ENCODE measurements around the gene NOL3. TPM values are rescaled to one million over a fixed set of nuclear protein-coding genes. Genes with fewer than 3 reads are reported as not detected.
"Not testable (repeated sequence)": the region's sequence is repeated elsewhere in the genome, so short reads cannot be mapped to it uniquely, and the experiment has no call there.

Gene NOL3
- 23.9 and 28.3 TPM in 2 replicates for total RNA-seq

DNA sequence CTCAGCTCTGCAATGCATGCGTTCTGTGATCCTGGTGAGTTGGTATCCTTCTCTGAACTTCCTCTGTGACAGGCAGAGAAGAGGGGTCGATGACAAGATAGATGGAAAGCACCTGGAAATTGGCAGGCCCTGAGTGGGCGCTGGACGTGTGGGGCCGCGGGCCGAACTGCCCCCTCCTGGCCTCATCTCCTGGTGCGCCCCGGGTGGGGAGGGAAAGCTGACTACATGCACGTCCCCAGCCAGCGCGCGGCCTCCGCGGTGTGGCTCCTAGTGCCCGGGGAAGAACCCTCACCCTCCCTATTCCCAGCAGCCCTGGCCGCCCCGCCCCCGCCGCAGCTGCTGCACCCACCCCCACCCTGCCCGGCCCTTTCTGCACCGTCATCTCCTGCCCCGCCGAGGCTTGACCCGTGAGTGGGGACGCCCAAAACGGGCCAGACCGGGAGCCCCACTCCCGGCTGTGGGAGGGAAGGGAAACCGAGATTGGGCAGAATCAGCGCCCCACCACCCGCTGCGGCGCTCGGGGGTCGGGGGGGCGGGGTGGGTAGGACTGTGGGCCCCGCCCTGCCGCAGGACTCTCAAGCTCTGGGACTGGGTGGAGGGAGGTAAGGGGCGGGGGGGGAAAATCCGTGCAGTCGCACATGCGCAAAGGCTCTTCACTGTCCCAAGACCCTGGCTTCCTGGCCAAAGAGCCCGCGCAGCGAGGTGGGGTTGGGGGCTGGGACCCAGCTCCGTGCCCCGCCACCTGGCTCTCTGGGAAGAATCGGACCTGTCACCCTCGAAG lies at the start of gene NOL3:
NOL3 (plus strand) TSS at position 371 of the 781 bp plus-strand sequence.
- Histone ChIP-seq H3K27me3 (ENCODE audit: control insufficient read depth, insufficient read depth, low read length) (peaks cover 24% of the 10 kb centered on the region), H3K4me3 (ENCODE audit: low read depth, low read length) (peak within 1 kb of the TSS; percentile 35), H3K36me3 (ENCODE audit: control insufficient read depth, insufficient read depth, low read length) (no peaks in the 10 kb centered on the region)
- no peak for DNase-seq (ENCODE audit: low read depth)
- TF ChIP-seq, protein P1, sequence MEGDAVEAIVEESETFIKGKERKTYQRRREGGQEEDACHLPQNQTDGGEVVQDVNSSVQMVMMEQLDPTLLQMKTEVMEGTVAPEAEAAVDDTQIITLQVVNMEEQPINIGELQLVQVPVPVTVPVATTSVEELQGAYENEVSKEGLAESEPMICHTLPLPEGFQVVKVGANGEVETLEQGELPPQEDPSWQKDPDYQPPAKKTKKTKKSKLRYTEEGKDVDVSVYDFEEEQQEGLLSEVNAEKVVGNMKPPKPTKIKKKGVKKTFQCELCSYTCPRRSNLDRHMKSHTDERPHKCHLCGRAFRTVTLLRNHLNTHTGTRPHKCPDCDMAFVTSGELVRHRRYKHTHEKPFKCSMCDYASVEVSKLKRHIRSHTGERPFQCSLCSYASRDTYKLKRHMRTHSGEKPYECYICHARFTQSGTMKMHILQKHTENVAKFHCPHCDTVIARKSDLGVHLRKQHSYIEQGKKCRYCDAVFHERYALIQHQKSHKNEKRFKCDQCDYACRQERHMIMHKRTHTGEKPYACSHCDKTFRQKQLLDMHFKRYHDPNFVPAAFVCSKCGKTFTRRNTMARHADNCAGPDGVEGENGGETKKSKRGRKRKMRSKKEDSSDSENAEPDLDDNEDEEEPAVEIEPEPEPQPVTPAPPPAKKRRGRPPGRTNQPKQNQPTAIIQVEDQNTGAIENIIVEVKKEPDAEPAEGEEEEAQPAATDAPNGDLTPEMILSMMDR (IDR thresholded peaks at IDR 0.05; ENCODE audit: insufficient read depth, low read length, poor library complexity, severe bottlenecking) = peak; percentile 3

DNA sequence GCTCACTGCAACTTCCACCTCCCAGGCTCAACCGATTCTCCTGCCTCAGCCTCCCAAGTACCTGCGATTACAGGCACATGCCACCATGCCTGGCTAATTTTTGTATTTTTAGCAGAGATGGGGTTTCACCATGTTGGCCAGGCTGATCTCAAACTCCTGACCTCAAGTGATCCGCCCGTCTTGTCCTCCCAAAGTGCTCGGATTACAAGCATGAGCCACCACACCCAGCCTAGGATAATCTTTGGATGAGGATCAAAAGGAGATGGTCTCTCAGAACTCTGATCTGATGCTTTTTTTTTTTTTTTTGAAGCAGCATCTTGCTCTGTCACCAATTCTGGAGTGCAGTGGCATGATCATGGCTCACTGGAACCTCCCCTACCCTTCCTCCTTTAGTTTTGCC lies 47.5 kb upstream of the NOL3 start:
- H3K27me3 ChIP-seq (ENCODE audit: control insufficient read depth, insufficient read depth, low read length); H3K4me3 ChIP-seq (ENCODE audit: low read depth, low read length); H3K36me3 ChIP-seq (ENCODE audit: control insufficient read depth, insufficient read depth, low read length); DNase-seq (ENCODE audit: low read depth): not testable (repeated sequence)

DNA sequence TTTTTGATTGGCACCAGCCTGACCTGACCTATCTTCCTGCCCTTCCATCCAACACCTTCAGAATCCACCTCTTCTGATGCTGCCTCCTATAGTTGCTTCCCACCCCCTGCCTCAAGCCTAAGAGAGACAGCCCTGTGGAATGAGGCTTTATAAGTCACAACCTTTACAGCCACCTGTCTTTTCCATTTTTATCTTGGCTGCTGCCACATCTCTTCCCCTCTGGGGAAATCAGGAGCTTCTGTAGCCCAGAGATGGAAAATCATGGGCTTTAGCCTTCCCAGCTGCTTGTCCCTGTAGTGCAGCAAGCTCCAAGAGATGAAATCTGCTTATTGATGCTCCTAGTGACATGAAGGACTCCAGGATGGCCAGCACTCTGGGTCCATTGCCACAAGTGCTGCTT lies 41.9 kb upstream of the NOL3 start:
- no peak for DNase-seq (ENCODE audit: low read depth)
- Histone ChIP-seq H3K36me3 (ENCODE audit: control insufficient read depth, insufficient read depth, low read length) (no peaks in the 10 kb centered on the region), H3K27me3 (ENCODE audit: control insufficient read depth, insufficient read depth, low read length) (no peaks in the 10 kb centered on the region), H3K4me3 (ENCODE audit: low read depth, low read length) (no peak overlapping the region)
- TF ChIP-seq, protein P1 (IDR thresholded peaks at IDR 0.05; ENCODE audit: insufficient read depth, low read length, poor library complexity, severe bottlenecking) = no peak

DNA sequence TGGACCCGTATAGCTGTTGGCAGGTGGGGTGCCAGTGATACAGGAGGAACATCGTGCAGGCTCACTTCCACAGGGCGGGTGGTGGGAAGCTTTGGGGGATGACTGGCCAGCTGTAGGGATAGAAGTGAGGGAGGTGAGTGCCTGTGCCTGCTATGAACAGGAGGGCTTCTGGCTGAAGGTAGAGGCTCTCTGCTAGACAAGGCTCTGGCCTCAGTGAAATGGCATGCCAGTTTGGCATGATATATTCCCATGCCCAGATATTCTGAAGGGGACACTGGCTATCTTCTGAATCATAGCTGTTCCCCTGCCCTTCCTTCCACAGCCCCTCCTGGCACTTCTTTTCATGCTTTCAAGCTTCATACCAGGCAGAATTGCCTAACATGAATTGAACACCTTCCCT lies 41.5 kb upstream of the NOL3 start:
- no peak for DNase-seq (ENCODE audit: low read depth)
- Histone ChIP-seq H3K4me3 (ENCODE audit: low read depth, low read length) (no peak overlapping the region), H3K27me3 (ENCODE audit: control insufficient read depth, insufficient read depth, low read length) (no peaks in the 10 kb centered on the region), H3K36me3 (ENCODE audit: control insufficient read depth, insufficient read depth, low read length) (no peaks in the 10 kb centered on the region)
- TF ChIP-seq, protein P1 (IDR thresholded peaks at IDR 0.05; ENCODE audit: insufficient read depth, low read length, poor library complexity, severe bottlenecking) = no peak

DNA sequence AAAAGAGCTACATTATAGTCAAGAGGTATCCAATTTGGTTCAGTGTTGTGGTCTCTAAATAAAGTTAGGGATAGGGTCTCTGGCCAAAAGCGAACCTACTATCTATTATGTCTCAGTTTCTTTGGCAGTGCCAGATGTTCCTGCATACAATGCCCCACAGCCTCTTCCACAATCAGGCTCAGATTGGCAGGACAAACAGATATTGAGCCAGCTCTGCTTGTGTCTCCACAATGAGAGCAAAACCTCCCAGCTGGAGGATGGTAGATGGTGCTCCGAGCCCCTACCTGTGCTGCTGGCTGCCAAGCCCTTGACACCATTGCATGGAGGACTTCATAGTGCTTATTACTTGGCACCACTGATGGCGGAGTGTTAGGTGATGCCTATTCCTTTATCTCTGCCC lies 40.9 kb upstream of the NOL3 start:
- Histone ChIP-seq H3K36me3 (ENCODE audit: control insufficient read depth, insufficient read depth, low read length) (no peaks in the 10 kb centered on the region), H3K4me3 (ENCODE audit: low read depth, low read length) (no peak overlapping the region), H3K27me3 (ENCODE audit: control insufficient read depth, insufficient read depth, low read length) (no peaks in the 10 kb centered on the region)
- no peak for DNase-seq (ENCODE audit: low read depth)
- TF ChIP-seq, protein P1 (IDR thresholded peaks at IDR 0.05; ENCODE audit: insufficient read depth, low read length, poor library complexity, severe bottlenecking) = no peak

DNA sequence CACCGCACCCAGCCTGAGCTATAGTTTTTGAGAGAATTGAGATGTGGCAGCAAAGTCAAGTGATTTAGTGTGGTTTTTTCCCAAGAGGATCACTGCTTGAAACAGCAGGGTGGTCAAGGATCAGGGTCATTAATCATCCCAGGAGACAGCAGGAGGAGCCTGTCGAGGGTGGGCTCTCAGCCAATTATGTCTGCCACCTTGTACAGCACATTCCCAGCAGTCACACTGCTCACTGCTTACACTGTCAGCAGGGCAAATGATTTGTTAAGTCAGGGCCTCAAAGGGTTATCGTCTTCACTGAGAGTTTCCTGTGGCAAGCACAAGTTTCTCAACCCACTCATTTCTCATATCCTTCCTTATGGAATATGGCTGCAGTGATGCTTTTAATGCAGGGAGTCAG lies 32.7 kb upstream of the NOL3 start:
- no peaks in the 10 kb centered on the region for H3K27me3 ChIP-seq (ENCODE audit: control insufficient read depth, insufficient read depth, low read length)
- H3K36me3 ChIP-seq (ENCODE audit: control insufficient read depth, insufficient read depth, low read length) = no peaks in the 10 kb centered on the region
- no peak for DNase-seq (ENCODE audit: low read depth)
- no peak overlapping the region for H3K4me3 ChIP-seq (ENCODE audit: low read depth, low read length)
- TF ChIP-seq, protein P1 (IDR thresholded peaks at IDR 0.05; ENCODE audit: insufficient read depth, low read length, poor library complexity, severe bottlenecking) = no peak
